ENCODE data around the gene EXOC3. TPM values are rescaled to one million over a fixed set of nuclear protein-coding genes. Genes with fewer than 3 reads are reported as not detected.
A peak's percentile ranks its signal among the peaks of the same experiment; 100 is the strongest.

The EXOC3 gene
- total RNA-seq, 1 donor from 2014 or later = 46.2 TPM

DNA sequence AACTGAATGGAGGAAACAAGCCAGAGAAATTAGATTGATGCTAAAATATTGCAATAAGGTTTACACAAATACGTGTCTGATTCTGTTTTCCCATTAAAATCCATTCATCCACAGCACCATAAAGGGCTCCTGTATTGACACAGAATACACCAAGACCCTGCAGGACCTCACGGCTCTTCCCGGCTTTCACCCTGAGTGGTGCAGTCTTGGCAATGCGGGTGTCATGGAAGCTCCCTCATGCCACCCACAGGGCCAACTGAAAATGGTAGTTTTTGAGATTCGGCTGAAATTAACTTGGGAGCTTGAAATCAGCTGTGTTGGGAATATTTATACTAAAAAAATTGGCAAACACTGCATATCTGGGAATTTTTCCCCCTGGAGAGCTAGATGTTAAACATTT is 17.3 kb upstream of the EXOC3 start:
- DNase-seq = no peak
- Histone ChIP-seq H3K9me3 (replicated peaks) (no peaks in the 10 kb centered on the region), H3K4me3 (no peak overlapping the region), H3K27me3 (ENCODE audit: low read depth) (peaks cover 8% of the 10 kb centered on the region), H3K36me3 (no peaks in the 10 kb centered on the region), H3K27ac (replicated peaks) (no peak overlapping the region), H3K4me1 (peaks cover 9% of the 10 kb centered on the region)
- TF ChIP-seq, protein P1, sequence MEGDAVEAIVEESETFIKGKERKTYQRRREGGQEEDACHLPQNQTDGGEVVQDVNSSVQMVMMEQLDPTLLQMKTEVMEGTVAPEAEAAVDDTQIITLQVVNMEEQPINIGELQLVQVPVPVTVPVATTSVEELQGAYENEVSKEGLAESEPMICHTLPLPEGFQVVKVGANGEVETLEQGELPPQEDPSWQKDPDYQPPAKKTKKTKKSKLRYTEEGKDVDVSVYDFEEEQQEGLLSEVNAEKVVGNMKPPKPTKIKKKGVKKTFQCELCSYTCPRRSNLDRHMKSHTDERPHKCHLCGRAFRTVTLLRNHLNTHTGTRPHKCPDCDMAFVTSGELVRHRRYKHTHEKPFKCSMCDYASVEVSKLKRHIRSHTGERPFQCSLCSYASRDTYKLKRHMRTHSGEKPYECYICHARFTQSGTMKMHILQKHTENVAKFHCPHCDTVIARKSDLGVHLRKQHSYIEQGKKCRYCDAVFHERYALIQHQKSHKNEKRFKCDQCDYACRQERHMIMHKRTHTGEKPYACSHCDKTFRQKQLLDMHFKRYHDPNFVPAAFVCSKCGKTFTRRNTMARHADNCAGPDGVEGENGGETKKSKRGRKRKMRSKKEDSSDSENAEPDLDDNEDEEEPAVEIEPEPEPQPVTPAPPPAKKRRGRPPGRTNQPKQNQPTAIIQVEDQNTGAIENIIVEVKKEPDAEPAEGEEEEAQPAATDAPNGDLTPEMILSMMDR (IDR thresholded peaks at IDR 0.05; ENCODE audit: borderline replicate concordance) = peak; percentile 13
- intact Hi-C loops (cut with micrococcal nuclease) = no loop called here

DNA sequence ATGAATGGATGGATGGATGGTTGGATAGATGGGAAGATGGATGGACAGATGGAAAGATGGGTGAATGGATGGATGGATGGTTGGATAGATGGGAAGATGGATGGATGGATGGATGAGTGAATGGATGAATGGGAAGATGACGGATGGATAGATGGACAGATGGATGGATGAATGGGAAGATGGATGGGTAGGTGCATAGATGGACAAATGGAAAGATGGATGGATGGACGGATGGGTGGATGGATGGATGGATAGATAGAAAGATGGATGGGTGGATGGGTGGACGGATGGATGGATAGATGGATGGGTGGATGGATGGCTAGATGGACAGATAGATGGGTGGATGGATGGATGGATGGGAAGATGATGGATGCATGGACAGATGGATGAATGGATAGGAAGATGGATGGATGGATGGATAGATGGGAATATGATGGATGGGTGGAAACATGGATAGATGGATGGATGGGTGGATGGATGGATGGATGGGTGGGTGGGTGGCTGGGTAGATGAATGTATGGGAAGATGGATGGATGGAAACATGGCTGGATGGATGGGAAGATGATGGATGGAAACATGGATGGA is 16.5 kb upstream of the EXOC3 start:
- Histone ChIP-seq H3K4me3 (no peak overlapping the region), H3K4me1 (peaks cover 10% of the 10 kb centered on the region), H3K27me3 (ENCODE audit: low read depth) (peaks cover 8% of the 10 kb centered on the region), H3K36me3 (no peaks in the 10 kb centered on the region), H3K9me3 (replicated peaks) (no peaks in the 10 kb centered on the region), H3K27ac (replicated peaks) (no peak overlapping the region)
- no peak for DNase-seq
- TF ChIP-seq, protein P1 (IDR thresholded peaks at IDR 0.05; ENCODE audit: borderline replicate concordance) = no peak
- intact Hi-C loops (cut with micrococcal nuclease) = no loop called here

DNA sequence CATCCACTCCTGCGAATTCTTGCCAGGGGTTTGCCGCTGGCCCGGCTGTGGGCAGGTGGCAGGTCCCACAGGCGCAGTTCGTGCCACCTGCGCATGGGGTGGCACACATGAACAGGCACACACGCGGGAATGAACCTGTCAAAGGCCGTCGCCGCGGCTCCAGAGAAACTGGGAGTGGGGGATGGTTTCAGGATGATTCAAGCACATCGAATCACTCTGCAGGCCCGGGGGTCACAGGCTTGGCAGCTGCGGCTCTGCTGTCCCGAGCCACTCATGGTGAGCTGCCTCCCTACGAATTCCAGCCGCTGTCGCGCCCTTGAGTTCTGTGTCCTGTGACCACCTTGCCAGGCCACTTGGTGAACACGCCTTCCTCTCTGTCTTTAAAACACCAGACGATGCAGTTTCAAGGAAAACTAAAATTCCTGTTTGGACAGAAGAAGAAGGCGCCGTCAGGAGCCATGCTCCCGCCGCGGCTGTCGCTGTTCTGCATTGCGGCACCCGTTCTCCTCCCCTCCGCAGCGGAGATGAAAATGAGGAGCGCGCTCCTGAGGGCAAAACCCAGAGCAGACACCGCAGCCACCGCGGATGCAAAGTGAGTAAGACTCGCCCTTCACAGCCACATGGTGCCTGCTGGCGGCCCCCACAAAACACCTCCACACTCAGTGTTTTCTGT is 15.4 kb upstream of the EXOC3 start:
- Histone ChIP-seq H3K9me3 (replicated peaks) (no peaks in the 10 kb centered on the region), H3K27ac (replicated peaks) (no peak overlapping the region), H3K4me3 (no peak overlapping the region), H3K4me1 (peaks cover 10% of the 10 kb centered on the region), H3K27me3 (ENCODE audit: low read depth) (peaks cover 8% of the 10 kb centered on the region), H3K36me3 (no peaks in the 10 kb centered on the region)
- DNase-seq = no peak
- intact Hi-C loops (cut with micrococcal nuclease) = no loop called here
- TF ChIP-seq, protein P1 (IDR thresholded peaks at IDR 0.05; ENCODE audit: borderline replicate concordance) = no peak

DNA sequence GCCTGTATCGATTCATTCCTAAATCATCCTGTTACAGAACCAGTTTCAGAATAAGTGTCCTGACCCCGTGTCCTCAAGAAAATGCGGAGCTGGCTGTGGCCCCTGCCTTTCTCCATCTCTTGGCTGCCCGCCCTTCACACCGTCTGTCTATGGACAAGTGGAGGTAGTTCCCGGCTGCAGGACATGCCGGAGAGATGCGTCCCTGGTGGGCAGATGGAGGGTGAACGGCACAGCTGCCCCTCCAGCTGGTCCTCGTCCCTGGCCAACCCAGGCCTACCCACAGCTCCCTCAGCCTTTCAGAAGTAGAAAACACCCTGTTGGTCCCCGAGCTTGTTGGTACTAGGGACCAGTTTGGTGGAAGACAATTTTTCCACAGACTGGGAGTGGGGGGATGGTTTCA is 14.8 kb upstream of the EXOC3 start:
- DNase-seq = no peak

DNA sequence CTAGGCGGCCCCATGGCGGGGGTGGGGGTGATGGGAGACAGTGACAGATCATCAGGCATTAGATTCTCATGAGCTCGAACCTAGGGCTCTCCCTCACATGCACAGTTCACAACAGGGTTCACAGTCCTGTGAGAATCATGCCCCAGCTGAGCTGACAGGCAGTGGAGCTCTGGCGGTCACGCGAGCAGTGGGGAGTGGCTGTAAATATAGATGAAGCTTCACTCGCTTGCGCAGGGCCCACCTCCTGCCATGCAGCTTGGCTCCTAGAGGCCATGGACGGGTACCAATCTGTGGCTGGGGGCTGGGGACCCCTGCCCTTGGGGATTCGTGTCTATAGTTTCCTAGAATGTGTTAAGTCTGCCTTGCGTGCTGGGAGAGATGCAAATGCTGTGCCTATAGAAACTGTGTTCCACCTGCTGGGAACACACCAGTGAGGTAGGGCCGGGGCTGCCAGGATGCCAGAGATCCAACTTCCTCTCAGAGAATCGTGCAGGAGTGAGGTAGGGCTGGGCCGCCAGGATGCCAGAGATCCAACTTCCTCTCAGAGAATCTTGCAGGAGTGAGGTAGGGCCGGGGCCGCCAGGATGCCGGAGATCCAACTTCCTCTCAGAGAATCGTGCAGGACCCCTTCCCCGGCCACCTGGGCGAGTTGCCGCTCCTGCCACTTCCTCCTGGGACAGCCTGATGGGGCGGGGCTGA is 14.1 kb upstream of the EXOC3 start:
- Histone ChIP-seq H3K27ac (replicated peaks) (no peak overlapping the region), H3K27me3 (ENCODE audit: low read depth) (peaks cover 8% of the 10 kb centered on the region), H3K4me1 (peaks cover 10% of the 10 kb centered on the region), H3K4me3 (no peak overlapping the region), H3K9me3 (replicated peaks) (no peaks in the 10 kb centered on the region), H3K36me3 (no peaks in the 10 kb centered on the region)
- intact Hi-C loops (cut with micrococcal nuclease) = no loop called here
- TF ChIP-seq, protein P1 (IDR thresholded peaks at IDR 0.05; ENCODE audit: borderline replicate concordance) = no peak
- DNase-seq = no peak

More for the DNA sequence above, 14.8 kb upstream of the EXOC3 start:
- H3K9me3 ChIP-seq (replicated peaks) = no peaks in the 10 kb centered on the region
- intact Hi-C loops (cut with micrococcal nuclease) = no loop called here
- peaks cover 10% of the 10 kb centered on the region for H3K4me1 ChIP-seq
- H3K36me3 ChIP-seq = no peaks in the 10 kb centered on the region
- H3K27me3 ChIP-seq (ENCODE audit: low read depth) = peaks cover 8% of the 10 kb centered on the region
- TF ChIP-seq, protein P1 (IDR thresholded peaks at IDR 0.05; ENCODE audit: borderline replicate concordance) = no peak
- H3K4me3 ChIP-seq = no peak overlapping the region
- H3K27ac ChIP-seq (replicated peaks) = no peak overlapping the region
